ENCODE measurements around the gene LRBA. TPM values are rescaled to one million over a fixed set of nuclear protein-coding genes. Genes with fewer than 3 reads are reported as not detected.

The LRBA gene
- total and polyA plus RNA-seq, 12 donors = 6.2 to 31.2 (median 23.9) TPM

DNA sequence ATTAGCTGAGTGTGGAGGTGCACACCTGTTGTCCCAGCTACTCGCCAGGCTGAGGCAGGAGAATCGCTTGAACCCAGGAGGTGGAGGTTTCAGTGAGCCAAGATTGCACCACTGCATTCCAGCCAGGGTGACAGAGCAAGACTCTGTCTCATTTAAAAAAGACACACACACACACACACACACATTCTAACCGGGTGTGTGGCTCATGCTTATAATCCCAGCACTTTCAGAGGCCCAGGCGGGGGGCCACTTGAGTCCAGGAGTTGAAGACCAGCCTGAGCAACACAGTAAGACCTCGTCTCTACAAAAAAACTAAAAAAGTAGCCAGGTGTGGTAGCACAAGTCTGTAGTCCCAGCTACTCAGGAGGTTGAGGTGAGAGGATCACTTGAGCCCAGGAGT lies 152.3 kb downstream of the LRBA start:
- H3K9me3 ChIP-seq = no peaks in the 10 kb centered on the region
- 91 to 97% methylated on average over 5 of the region's 5 CpGs for WGBS, 2 donors
- DNase-seq (no peak), ATAC-seq (no peak)
- H3K27ac ChIP-seq = no peak overlapping the region
- no peaks in the 10 kb centered on the region for H3K27me3 ChIP-seq
- TF ChIP-seq, protein P1, sequence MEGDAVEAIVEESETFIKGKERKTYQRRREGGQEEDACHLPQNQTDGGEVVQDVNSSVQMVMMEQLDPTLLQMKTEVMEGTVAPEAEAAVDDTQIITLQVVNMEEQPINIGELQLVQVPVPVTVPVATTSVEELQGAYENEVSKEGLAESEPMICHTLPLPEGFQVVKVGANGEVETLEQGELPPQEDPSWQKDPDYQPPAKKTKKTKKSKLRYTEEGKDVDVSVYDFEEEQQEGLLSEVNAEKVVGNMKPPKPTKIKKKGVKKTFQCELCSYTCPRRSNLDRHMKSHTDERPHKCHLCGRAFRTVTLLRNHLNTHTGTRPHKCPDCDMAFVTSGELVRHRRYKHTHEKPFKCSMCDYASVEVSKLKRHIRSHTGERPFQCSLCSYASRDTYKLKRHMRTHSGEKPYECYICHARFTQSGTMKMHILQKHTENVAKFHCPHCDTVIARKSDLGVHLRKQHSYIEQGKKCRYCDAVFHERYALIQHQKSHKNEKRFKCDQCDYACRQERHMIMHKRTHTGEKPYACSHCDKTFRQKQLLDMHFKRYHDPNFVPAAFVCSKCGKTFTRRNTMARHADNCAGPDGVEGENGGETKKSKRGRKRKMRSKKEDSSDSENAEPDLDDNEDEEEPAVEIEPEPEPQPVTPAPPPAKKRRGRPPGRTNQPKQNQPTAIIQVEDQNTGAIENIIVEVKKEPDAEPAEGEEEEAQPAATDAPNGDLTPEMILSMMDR (IDR thresholded peaks at IDR 0.05) = no peak
- H3K4me1 ChIP-seq = peaks cover 0 to 4% (median 0%) of the 10 kb centered on the region in 9 donors
- peaks cover 0 to 5% (median 0%) of the 10 kb centered on the region in 9 donors for H3K36me3 ChIP-seq
- H3K4me3 ChIP-seq = no peak overlapping the region
- intact Hi-C loops (cut with DNase I) = loop anchor here in 5 of 10 donors (5.0 to 10.0 kb wide), 5 partner anchors 138 to 878 kb away; no protein-coding TSS in a partner anchor

DNA sequence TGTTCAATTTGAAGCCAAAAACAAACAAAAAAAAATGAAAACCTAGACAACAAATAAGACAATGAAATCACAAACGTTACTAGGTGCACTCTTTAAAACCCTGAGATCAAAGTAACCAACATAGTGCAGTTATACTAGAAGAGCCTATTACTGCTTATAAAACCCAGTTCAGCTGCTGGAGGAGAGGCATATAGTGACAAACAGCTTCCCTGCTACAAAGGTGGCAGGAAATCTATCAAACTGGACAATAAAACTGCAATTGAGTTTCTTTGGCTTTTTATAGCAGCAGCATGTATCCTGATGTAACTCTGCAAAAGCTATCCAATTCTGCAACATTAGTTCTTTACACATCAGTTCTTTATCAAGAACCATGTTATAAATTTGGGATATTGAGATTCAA lies 155.6 kb downstream of the LRBA start:
- intact Hi-C loops (cut with DNase I) = loop anchor here in 1 of 10 donors (10.0 kb wide), 1 partner anchor 555 kb away; no protein-coding TSS in a partner anchor
- no peaks in the 10 kb centered on the region for H3K4me1 ChIP-seq
- peaks cover 0 to 4% (median 0%) of the 10 kb centered on the region in 9 donors for H3K36me3 ChIP-seq
- WGBS, 2 donors = 37 to 68% methylated on average over 1 of the region's 1 CpG
- H3K27ac ChIP-seq = no peak overlapping the region
- TF ChIP-seq, protein P1 (IDR thresholded peaks at IDR 0.05) = no peak
- DNase-seq = no peak
- H3K9me3 ChIP-seq = no peaks in the 10 kb centered on the region
- H3K27me3 ChIP-seq = no peaks in the 10 kb centered on the region
- H3K4me3 ChIP-seq = no peak overlapping the region
- no peak for ATAC-seq

DNA sequence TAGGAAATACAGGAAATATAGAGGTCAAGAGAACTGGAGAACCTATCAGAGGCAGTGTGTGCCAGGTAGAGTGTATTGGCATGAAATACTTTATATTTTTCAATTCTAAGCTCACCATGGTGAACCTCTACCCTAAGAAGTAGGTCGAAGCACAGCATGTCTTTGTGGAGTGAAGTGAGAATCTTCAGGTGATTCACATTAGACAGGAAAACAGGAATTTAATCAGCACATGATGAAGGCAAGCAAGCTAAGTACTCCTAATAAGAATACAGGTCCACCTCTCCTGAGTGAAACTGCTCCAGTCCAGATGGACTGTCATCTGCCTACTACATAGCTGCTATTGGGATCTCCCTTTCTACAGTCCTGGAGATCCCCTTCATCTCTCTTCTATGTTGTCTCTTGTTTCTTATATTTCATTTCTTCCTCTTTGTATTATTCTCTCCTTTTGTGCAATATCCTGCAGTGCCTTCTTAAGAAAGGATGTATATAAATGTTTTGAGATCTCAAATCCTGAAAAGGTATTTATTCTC lies 159.0 kb downstream of the LRBA start:
- H3K4me1 ChIP-seq = peaks cover 0 to 13% (median 0%) of the 10 kb centered on the region in 9 donors
- intact Hi-C loops (cut with DNase I) = loop anchor here in 1 of 10 donors (10.0 kb wide), 1 partner anchor 551 kb away; no protein-coding TSS in a partner anchor
- WGBS, 2 donors = 93 to 100% methylated on average over 1 of the region's 1 CpG
- H3K4me3 ChIP-seq = no peak overlapping the region
- H3K27me3 ChIP-seq = no peaks in the 10 kb centered on the region
- TF ChIP-seq, protein P1 (IDR thresholded peaks at IDR 0.05) = no peak
- DNase-seq = no peak
- no peak overlapping the region for H3K27ac ChIP-seq
- peaks cover 0 to 16% (median 4%) of the 10 kb centered on the region in 9 donors for H3K36me3 ChIP-seq
- no peaks in the 10 kb centered on the region for H3K9me3 ChIP-seq
- ATAC-seq = no peak

DNA sequence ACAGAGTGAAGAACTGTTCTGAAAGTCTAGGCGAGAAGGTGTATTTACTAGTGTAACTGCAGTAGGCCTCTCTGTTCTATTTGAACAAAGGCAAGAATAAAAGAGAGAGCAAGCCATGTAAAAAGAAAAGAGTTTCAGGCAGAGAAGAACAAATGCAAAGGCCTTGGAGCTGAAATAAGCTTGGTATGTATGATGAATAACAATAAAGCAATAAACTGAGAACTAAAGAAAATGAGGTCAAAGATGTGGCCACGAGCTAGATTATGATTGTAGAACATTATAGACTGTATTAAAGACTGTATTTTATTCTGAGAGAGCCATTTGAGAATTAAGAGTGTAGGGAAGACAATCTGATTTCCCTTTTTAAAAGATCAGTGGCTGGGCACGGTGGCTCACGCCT lies 160.5 kb downstream of the LRBA start:
- H3K27me3 ChIP-seq = no peaks in the 10 kb centered on the region
- 98 to 99% methylated on average over 4 of the region's 4 CpGs for WGBS, 2 donors
- no peak for ATAC-seq
- H3K27ac ChIP-seq = no peak overlapping the region
- H3K36me3 ChIP-seq = peaks cover 0 to 31% (median 5%) of the 10 kb centered on the region in 9 donors
- intact Hi-C loops (cut with DNase I) = loop anchor here in 1 of 10 donors (10.0 kb wide), 1 partner anchor 550 kb away; no protein-coding TSS in a partner anchor
- H3K4me1 ChIP-seq = peaks cover 0 to 13% (median 0%) of the 10 kb centered on the region in 9 donors
- H3K9me3 ChIP-seq = no peaks in the 10 kb centered on the region
- no peak overlapping the region for H3K4me3 ChIP-seq
- DNase-seq = no peak
- TF ChIP-seq, protein P1 (IDR thresholded peaks at IDR 0.05) = no peak
